DOHH2 (cell line): Measurements from ENCODE around the gene MBP.

Experiments
- H3F3A ChIP-seq: fragments of 200-600 bp; sonication (generic), shearing (Covaris generic); 2 replicates; pipeline ENCODE4 v1.6.0; 2016; ENCODE audit warnings: antibody characterized with exemption, mild to moderate bottlenecking; ENCODE audit not compliant: control insufficient read depth, insufficient read depth
- H3K27ac ChIP-seq: fragments of 200-600 bp; sonication (generic); 2 replicates; pipeline ENCODE4 v1.5.1; 2014; ENCODE audit warnings: low read depth, mild to moderate bottlenecking, low read length, moderate library complexity
- H3K27me3 ChIP-seq: fragments of 200-600 bp; sonication (generic); 2 replicates; pipeline ENCODE4 v1.6.1; 2014; ENCODE audit warnings: mild to moderate bottlenecking, low read length, mixed read lengths; ENCODE audit not compliant: control insufficient read depth
- H3K36me3 ChIP-seq: fragments of 200-600 bp; sonication (generic); 2 replicates; pipeline ENCODE4 v1.6.1; 2014; ENCODE audit warnings: mild to moderate bottlenecking, low read length, moderate library complexity, mixed read lengths; ENCODE audit not compliant: control insufficient read depth
- H3K4me1 ChIP-seq: fragments of 200-600 bp; sonication (generic); 2 replicates; pipeline ENCODE4 v1.6.1; 2014; ENCODE audit warnings: mild to moderate bottlenecking, low read length, mixed read lengths; ENCODE audit not compliant: control insufficient read depth
- H3K4me2 ChIP-seq: fragments of 200-600 bp; sonication (generic); 2 replicates; pipeline ENCODE4 v1.6.0; 2014; ENCODE audit warnings: mild to moderate bottlenecking, low read length, moderate library complexity
- H3K4me3 ChIP-seq: fragments of 200-600 bp; sonication (generic); 2 replicates; pipeline ENCODE4 v1.5.1; 2014; ENCODE audit warnings: mild to moderate bottlenecking, low read length, mixed read lengths
- H3K79me2 ChIP-seq: fragments of 200-600 bp; sonication (generic); 2 replicates; pipeline ENCODE4 v1.6.1; 2014; ENCODE audit warnings: mild to moderate bottlenecking, low read length, mixed read lengths; ENCODE audit not compliant: control insufficient read depth
- H3K9me2 ChIP-seq: fragments of 200-600 bp; sonication (generic); replicated peaks from 2 replicates; pipeline ENCODE4 v1.6.1; 2014; ENCODE audit warnings: mild to moderate bottlenecking, low read length, mixed read lengths; ENCODE audit not compliant: control insufficient read depth
- H3K9me3 ChIP-seq: fragments of 200-600 bp; sonication (generic); 2 replicates; pipeline ENCODE4 v1.6.1; 2014; ENCODE audit warnings: antibody characterized with exemption, low read length, mixed read lengths; ENCODE audit not compliant: control insufficient read depth, insufficient read depth
- H4K20me1 ChIP-seq: fragments of 200-600 bp; sonication (generic); 2 replicates; pipeline ENCODE4 v1.6.0; 2014; ENCODE audit warnings: low read depth, mild to moderate bottlenecking, antibody characterized with exemption, low read length, moderate library complexity; ENCODE audit not compliant: control insufficient read depth, insufficient read depth
- EZH2phosphoT487 ChIP-seq: fragments of 200-600 bp; sonication (generic); IDR thresholded peaks from 2 replicates; pipeline ENCODE4 v1.6.1; 2017; ENCODE audit warnings: borderline replicate concordance, mild to moderate bottlenecking, antibody characterized with exemption, low read length, moderate library complexity, mixed read lengths
- TF ChIP-seq, protein P1 (sequence below): fragments of 200-600 bp; sonication (generic); IDR thresholded peaks from one replicate; pipeline ENCODE4 v1.5.1; 2014; ENCODE audit warnings: antibody characterized with exemption, mild to moderate bottlenecking, low read depth, low read length; ENCODE audit not compliant: poor library complexity, severe bottlenecking

The MBP gene

DNA sequence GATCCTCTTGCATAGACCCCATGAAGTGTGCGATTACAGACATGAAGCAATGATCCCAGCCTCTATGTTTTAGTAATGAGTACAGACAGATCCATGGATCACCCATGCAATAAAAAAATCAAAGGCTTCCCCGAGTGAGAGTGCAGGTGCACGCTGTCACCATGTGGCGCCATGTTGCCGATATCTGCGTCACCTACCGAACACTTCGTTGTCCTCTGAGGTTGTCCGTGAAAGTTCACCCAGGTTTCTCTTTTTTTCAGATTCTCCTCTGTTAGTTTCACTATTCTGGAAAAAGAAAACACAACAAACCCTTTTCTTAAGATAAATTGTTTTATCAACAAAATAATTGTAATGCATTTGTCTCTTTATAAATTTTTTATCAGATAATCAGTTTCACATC, 66.5 kb downstream of the MBP start:
- peaks cover 26% of the 10 kb centered on the region for H3K79me2 ChIP-seq
- no peaks in the 10 kb centered on the region for H4K20me1 ChIP-seq
- H3K9me3 ChIP-seq: no peaks in the 10 kb centered on the region
- H3K27me3 ChIP-seq: no peaks in the 10 kb centered on the region
- TF ChIP-seq, protein P1, sequence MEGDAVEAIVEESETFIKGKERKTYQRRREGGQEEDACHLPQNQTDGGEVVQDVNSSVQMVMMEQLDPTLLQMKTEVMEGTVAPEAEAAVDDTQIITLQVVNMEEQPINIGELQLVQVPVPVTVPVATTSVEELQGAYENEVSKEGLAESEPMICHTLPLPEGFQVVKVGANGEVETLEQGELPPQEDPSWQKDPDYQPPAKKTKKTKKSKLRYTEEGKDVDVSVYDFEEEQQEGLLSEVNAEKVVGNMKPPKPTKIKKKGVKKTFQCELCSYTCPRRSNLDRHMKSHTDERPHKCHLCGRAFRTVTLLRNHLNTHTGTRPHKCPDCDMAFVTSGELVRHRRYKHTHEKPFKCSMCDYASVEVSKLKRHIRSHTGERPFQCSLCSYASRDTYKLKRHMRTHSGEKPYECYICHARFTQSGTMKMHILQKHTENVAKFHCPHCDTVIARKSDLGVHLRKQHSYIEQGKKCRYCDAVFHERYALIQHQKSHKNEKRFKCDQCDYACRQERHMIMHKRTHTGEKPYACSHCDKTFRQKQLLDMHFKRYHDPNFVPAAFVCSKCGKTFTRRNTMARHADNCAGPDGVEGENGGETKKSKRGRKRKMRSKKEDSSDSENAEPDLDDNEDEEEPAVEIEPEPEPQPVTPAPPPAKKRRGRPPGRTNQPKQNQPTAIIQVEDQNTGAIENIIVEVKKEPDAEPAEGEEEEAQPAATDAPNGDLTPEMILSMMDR: no peak
- TF ChIP-seq EZH2phosphoT487: no peak
- no peaks in the 10 kb centered on the region for H3K9me2 ChIP-seq
- H3F3A ChIP-seq: peaks cover 14% of the 10 kb centered on the region
- H3K36me3 ChIP-seq: peaks cover 66% of the 10 kb centered on the region
- H3K4me3 ChIP-seq: peak overlapping the region; percentile 4; the same call in 1 of the 2 replicates
- H3K27ac ChIP-seq: no peak overlapping the region
- peak overlapping the region; percentile 28 for H3K4me2 ChIP-seq
- H3K4me1 ChIP-seq: peaks cover 92% of the 10 kb centered on the region

DNA sequence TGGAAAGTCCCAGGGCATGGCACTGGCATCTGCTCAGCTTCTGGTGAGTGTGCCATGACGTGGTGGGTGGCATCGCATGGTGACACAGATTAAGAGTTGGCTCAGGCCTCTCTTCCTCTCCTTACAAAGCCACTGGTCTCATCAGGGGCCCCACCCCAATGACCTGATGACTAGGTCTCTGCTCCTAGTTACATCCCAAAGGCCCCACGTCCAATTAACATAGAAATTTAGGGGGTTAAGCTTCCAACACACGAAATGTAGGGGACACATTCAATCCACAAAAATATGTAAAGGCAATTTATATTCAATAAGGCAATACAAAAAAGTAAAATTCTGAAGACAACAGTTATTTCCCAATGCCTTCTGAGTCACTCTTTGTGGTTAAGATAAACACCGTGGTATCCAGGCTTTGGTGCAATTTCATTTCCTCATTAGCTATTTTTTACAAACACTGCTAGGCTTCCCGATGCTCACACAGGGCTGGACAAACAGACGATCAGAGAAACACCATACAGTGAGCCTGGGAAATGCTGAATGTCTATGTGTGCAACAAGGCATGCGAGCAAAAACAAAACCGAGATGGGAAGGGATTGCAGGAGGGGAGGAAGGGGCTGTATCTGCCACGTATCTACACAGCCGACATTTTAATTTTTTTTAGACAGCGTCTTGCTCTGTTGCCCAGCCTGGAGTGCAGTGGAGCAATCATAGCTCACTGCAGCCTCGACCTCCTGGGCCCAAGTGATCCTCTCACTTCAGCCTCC, 67.2 kb downstream of the MBP start:
- peak overlapping the region; percentile 10 for H3K27ac ChIP-seq

DNA sequence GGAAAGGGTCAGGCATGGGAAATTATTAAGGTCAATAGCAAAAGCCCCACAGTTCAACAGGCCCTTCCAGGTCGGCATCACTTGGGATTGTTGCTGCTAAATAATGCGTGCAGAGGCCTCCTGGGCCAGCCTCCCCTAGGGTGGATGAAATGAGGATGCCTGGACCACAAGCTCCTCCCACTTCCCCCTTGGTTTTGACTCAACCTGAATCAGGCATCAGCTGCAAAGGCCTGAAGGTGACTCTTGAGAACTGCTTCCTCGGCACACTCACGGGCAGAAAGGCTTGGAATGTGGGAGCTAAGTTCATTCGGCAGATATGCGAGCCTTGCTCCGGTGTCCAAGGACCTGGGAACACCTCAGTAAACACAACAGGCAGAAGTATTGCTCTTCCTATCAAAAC, 69.3 kb downstream of the MBP start:
- H3K36me3 ChIP-seq: peaks cover 72% of the 10 kb centered on the region
- no peaks in the 10 kb centered on the region for H3K9me2 ChIP-seq
- peak overlapping the region; percentile 59 for H3K4me2 ChIP-seq
- no peak for TF ChIP-seq EZH2phosphoT487
- TF ChIP-seq, protein P1: no peak
- peaks cover 4% of the 10 kb centered on the region; the same call in 1 of the 2 replicates for H3K9me3 ChIP-seq
- H3K27ac ChIP-seq: peak overlapping the region; percentile 76
- H3F3A ChIP-seq: peaks cover 17% of the 10 kb centered on the region
- peaks cover 11% of the 10 kb centered on the region for H3K79me2 ChIP-seq
- H3K27me3 ChIP-seq: no peaks in the 10 kb centered on the region
- 0 out of 2 replicates have a peak overlapping the region, but pooled peaks have one; percentile 41 for H3K4me3 ChIP-seq
- peaks cover 69% of the 10 kb centered on the region for H3K4me1 ChIP-seq
- H4K20me1 ChIP-seq: no peaks in the 10 kb centered on the region

More for the DNA sequence above, 67.2 kb downstream of the MBP start:
- H3K4me1 ChIP-seq: peaks cover 91% of the 10 kb centered on the region
- H3K79me2 ChIP-seq: peaks cover 21% of the 10 kb centered on the region
- TF ChIP-seq EZH2phosphoT487: no peak
- TF ChIP-seq, protein P1: no peak
- peaks cover 66% of the 10 kb centered on the region for H3K36me3 ChIP-seq
- H3K4me3 ChIP-seq: no peak overlapping the region
- no peaks in the 10 kb centered on the region for H3K9me2 ChIP-seq
- H4K20me1 ChIP-seq: no peaks in the 10 kb centered on the region
- H3K9me3 ChIP-seq: no peaks in the 10 kb centered on the region
- H3F3A ChIP-seq: peaks cover 14% of the 10 kb centered on the region
- H3K27me3 ChIP-seq: no peaks in the 10 kb centered on the region
- H3K4me2 ChIP-seq: peak overlapping the region; percentile 28
